GM18519 (cell line): ENCODE results near the gene WASHC3.

ENCODE experiments used
- ATAC-seq: cut with Tn5 transposase; IDR thresholded peaks from one replicate; pipeline ENCODE4 v1.9.1; 2021; ENCODE audit warnings: mild to moderate bottlenecking, moderate library complexity; ENCODE audit not compliant: unreplicated experiment, low FRiP score

WASHC3 gene

GRCh38 chr12:101982307-101982706 lies 79.5 kb downstream of the WASHC3 start:
- no peak for ATAC-seq

GRCh38 chr12:101981868-101982267 lies 79.9 kb downstream of the WASHC3 start:
- ATAC-seq = no peak

- no peak for ATAC-seq
These were observed 93.0 kb downstream of the WASHC3 start for GRCh38 chr12:101968770-101969169.

GRCh38 chr12:101967506-101967905 lies 94.3 kb downstream of the WASHC3 start:
- no peak for ATAC-seq

- ATAC-seq = no peak
These were observed 95.3 kb downstream of the WASHC3 start for GRCh38 chr12:101966496-101966895.

- ATAC-seq = no peak
These were observed 98.1 kb downstream of the WASHC3 start for GRCh38 chr12:101963697-101964096.
